SK-N-SH treated with all-trans-retinoic acid at 6 μM for 48 hours (cell line): Measurements from ENCODE around the gene TRIM22.

ENCODE experiments used
- ARNTL ChIP-seq: fragments of 450-650 bp; formaldehyde crosslinking; IDR thresholded peaks from 2 replicates; pipeline ENCODE4 v1.5.0; 2020; ENCODE audit warnings: low read depth, mild to moderate bottlenecking, moderate library complexity, borderline replicate concordance
- CREB5 ChIP-seq: fragments of 250-450 bp; sonication (Bioruptor Pico); IDR thresholded peaks from 2 replicates; pipeline ENCODE4 v1.5.1; 2020; ENCODE audit warnings: low read depth, mild to moderate bottlenecking, moderate library complexity
- CSDC2 ChIP-seq: fragments of 250-450 bp; sonication (Bioruptor Pico); IDR thresholded peaks from 2 replicates; pipeline ENCODE4 v1.5.0; 2020; ENCODE audit warnings: mild to moderate bottlenecking, moderate library complexity
- CSRNP3 ChIP-seq: fragments of 250-450 bp; sonication (Bioruptor Pico); IDR thresholded peaks from 2 replicates; pipeline ENCODE4 v1.5.1; 2021; ENCODE audit warnings: mild to moderate bottlenecking, moderate library complexity
- ESRRG ChIP-seq: fragments of 250-450 bp; sonication (Bioruptor Pico); IDR thresholded peaks from 2 replicates; pipeline ENCODE4 v1.6.1; 2021; ENCODE audit warnings: mild to moderate bottlenecking
- GLIS3 ChIP-seq: fragments of 250-450 bp; sonication (Bioruptor Pico); IDR thresholded peaks from 2 replicates; pipeline ENCODE4 v1.5.0; 2020; ENCODE audit warnings: mild to moderate bottlenecking, moderate library complexity
- PATZ1 ChIP-seq: fragments of 250-450 bp; sonication (Bioruptor Pico); IDR thresholded peaks from 2 replicates; pipeline ENCODE4 v1.8.0; 2020; ENCODE audit warnings: mild to moderate bottlenecking, moderate library complexity, borderline replicate concordance
- RARB ChIP-seq: fragments of 250-450 bp; sonication (Bioruptor Pico); IDR thresholded peaks from 2 replicates; pipeline ENCODE4 v1.8.0; 2021; ENCODE audit warnings: mild to moderate bottlenecking, moderate library complexity
- SNAI2 ChIP-seq: fragments of 250-450 bp; sonication (Bioruptor Pico); IDR thresholded peaks from 2 replicates; pipeline ENCODE4 v1.5.0; 2020; ENCODE audit warnings: mild to moderate bottlenecking, moderate library complexity
- TOX ChIP-seq: fragments of 250-450 bp; sonication (Bioruptor Pico); IDR thresholded peaks from 2 replicates; pipeline ENCODE4 v1.8.0; 2021; ENCODE audit warnings: mild to moderate bottlenecking, moderate library complexity, borderline replicate concordance
- TSHZ2 ChIP-seq: fragments of 250-450 bp; sonication (Bioruptor Pico); IDR thresholded peaks from 2 replicates; pipeline ENCODE4 v1.5.0; 2020; ENCODE audit warnings: mild to moderate bottlenecking, moderate library complexity
- ZFP3 ChIP-seq: fragments of 250-450 bp; sonication (Bioruptor Pico); IDR thresholded peaks from 2 replicates; pipeline ENCODE4 v1.5.0; 2020; ENCODE audit warnings: mild to moderate bottlenecking, moderate library complexity
- ZFP30 ChIP-seq: fragments of 450-650 bp; formaldehyde crosslinking; IDR thresholded peaks from 2 replicates; pipeline ENCODE4 v1.5.0; 2022; ENCODE audit warnings: mild to moderate bottlenecking, moderate library complexity
- ZNF565 ChIP-seq: fragments of 450-650 bp; formaldehyde crosslinking; conservative IDR thresholded peaks from 2 replicates; pipeline ENCODE4 v1.5.0; 2020; ENCODE audit warnings: low read depth, mild to moderate bottlenecking, moderate library complexity

- TF ChIP-seq CSDC2 (CRISPR knock-in tag), result no peak
- TF ChIP-seq ARNTL (CRISPR knock-in tag), result no peak
- TF ChIP-seq TOX, result no peak
- no peak for TF ChIP-seq ZFP30 (CRISPR knock-in tag)
- no peak for TF ChIP-seq ESRRG (CRISPR knock-in tag)
- no peak for TF ChIP-seq ZFP3 (CRISPR knock-in tag)
- TF ChIP-seq TSHZ2 (CRISPR knock-in tag), result no peak
- TF ChIP-seq CSRNP3 (CRISPR knock-in tag), result no peak
- TF ChIP-seq CREB5 (CRISPR knock-in tag), result no peak
- no peak for TF ChIP-seq GLIS3
- TF ChIP-seq ZNF565 (CRISPR knock-in tag), result no peak
- TF ChIP-seq PATZ1 (CRISPR knock-in tag), result no peak
- no peak for TF ChIP-seq SNAI2
- no peak for TF ChIP-seq RARB
Measured at GRCh38 chr11:5737670-5738392, 48.2 kb downstream of the TRIM22 start.
